NT2/D1 (cell line): ENCODE results near the gene SHF.

Experiments
- YY1 ChIP-seq: IDR thresholded peaks from 2 replicates; pipeline ENCODE4 v1.6.1; 2011; ENCODE audit not compliant: insufficient read length, insufficient read depth
- ZNF274 ChIP-seq: IDR thresholded peaks from 2 replicates; pipeline ENCODE4 v1.6.1; 2011; ENCODE audit warnings: mild to moderate bottlenecking, low read depth, low read length

- no peak for TF ChIP-seq YY1
- TF ChIP-seq ZNF274, result no peak
Measured at GRCh38 chr15:45230245-45230965, 42.6 kb upstream of the SHF start.
